NCI-H526 (cell line): ENCODE results near the gene ERV3-1.
"Not testable (repeated sequence)": the region's sequence is repeated elsewhere in the genome, so short reads cannot be mapped to it uniquely, and the experiment has no call there.

Experiments used
- DNase-seq, 2 experiments: peaks; one replicate each; lab custom pipeline; 2025; lab: John Stamatoyannopoulos, UW

The ERV3-1 gene, protein sequence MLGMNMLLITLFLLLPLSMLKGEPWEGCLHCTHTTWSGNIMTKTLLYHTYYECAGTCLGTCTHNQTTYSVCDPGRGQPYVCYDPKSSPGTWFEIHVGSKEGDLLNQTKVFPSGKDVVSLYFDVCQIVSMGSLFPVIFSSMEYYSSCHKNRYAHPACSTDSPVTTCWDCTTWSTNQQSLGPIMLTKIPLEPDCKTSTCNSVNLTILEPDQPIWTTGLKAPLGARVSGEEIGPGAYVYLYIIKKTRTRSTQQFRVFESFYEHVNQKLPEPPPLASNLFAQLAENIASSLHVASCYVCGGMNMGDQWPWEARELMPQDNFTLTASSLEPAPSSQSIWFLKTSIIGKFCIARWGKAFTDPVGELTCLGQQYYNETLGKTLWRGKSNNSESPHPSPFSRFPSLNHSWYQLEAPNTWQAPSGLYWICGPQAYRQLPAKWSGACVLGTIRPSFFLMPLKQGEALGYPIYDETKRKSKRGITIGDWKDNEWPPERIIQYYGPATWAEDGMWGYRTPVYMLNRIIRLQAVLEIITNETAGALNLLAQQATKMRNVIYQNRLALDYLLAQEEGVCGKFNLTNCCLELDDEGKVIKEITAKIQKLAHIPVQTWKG

DNA sequence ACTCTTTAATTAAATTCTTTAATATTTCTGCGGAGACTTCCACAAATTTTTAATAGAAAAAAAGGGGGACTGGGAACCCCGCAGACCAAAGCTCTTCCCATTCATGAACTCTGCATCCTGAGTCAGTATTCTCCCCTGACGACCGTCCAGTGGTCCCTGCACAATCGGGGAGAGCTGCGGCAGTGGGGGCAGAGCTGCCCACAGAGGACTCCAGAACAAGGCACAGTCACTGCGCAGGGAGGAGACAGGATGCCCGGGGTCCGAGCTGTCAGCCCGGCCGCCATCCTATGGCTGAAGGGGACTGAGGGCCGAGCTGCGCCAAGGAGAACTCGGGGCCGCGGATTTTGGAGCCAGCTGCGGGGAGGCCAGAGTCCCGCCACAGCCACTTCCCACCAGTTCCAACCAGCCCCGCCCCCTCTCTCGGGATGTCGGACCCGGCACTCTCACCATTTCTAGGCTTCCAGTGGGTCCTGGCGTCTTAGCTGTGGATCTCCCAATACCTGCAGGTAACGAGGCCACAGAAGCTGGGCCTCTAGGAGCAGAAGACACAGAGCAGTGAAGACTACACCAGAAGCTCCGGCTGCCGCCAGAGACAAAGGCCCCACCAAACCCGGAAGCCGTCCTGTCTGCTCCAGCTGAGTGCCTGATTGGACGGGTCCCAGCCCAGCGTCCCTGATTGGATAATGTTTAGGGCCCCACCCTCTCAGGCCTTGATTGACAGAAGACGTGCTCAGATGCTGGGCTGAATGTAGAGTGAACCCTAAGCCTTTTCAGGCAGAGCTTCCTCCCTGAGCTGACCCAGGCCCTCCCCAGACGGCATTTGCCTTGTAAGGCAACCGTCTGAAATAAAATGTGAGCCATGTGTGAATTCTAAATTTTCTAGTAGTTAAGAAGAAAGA is at the start of gene ERV3-1:
ERV3-1 (minus strand) TSS at position 594 of the 899 bp plus-strand sequence. CDS start 13,661 bp downstream, outside the sequence.
- peak; percentile 97 for DNase-seq

- not testable (repeated sequence) for DNase-seq
These were observed 49.3 kb upstream of the ERV3-1 start for GRCh38 chr7:65055786-65056185.

- DNase-seq, result not testable (repeated sequence)
These were observed 48.0 kb upstream of the ERV3-1 start for GRCh38 chr7:65054466-65054994.

DNA sequence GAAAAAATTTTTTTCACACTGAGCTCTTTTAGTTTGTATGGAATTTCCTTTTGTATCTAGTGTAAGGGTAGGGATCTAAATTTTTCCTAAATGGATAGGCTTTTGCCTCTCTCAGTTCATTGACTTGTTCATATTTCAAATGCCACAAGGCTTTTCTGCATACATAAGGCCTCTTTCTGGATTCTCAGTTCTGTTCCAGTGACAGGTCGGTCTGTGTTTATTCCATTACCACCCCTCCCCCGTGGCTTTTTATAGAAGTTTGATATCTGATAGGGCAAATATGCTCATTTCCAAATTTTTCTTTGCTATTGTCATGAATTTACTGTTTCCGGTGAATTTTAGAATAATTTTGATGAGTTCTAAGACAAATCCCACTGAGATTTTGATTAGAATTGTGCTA is 45.2 kb upstream of the ERV3-1 start:
- not testable (repeated sequence) for DNase-seq

DNA sequence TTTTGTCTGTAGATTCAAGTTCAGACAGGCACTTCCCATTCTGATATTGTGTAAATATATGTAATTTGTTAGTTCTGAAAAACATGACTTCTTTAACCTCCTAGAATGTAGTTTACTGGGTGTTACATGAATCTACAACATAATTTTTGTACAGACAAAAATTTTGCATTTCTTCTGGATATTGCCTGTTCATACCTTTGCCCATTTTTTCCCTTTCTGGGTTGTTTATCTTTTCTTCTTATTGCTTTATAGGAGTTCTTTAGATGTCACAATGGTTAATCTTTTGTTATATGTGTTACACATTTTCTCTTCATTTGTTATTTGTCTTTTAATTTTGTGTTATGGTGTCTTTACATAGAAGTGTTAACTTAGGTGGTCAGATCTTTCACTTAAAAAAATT is 44.7 kb upstream of the ERV3-1 start:
- DNase-seq, result not testable (repeated sequence)

GRCh38 chr7:65046329-65046728 is 39.8 kb upstream of the ERV3-1 start:
- not testable (repeated sequence) for DNase-seq

DNA sequence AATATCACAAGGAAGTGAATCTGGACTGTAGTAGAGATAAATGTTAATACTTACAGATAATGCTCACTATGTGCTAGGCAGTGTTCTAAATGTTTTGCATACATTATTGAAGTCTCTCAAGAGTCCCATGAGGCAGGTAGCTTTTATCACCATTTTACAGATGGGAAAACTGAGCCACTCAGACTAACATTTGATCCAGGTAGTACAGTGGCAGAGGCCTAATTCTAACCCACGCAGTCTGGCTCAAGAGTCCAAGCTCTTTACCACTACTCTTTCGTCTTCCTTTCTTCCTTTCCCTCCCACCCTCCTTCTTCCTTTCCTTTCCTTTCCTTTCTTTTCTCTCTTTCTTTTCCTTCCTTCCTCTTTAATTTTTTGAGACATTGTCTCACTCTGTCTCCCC is 39.1 kb upstream of the ERV3-1 start:
- not testable (repeated sequence) for DNase-seq

DNA sequence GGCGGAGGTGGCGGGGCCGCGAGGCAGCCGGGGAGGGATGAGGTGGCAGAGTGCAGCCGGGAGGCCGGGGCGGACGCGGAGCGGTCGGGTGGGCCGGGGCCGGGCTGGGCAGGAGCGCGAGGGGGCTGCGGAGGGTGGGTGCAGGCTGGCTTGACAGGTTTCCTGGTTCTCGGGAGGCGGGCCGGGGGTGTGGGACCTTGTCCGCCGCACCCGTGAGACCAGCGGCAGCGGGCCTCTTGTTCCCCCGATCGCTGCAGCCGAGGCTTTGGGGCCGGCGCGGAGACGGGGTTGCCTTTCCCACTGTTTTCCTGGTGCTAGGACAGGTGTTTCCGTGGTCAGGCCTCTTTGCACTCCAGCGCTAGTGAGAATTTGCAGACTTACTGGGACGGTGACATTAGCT is 32.3 kb upstream of the ERV3-1 start:
- DNase-seq, result peak; percentile 6 to 70

- DNase-seq, result peak; percentile 83 to 96
These were observed 31.5 kb upstream of the ERV3-1 start for GRCh38 chr7:65037740-65038688.

GRCh38 chr7:65036526-65036925 is 30.0 kb upstream of the ERV3-1 start:
- not testable (repeated sequence) for DNase-seq

DNA sequence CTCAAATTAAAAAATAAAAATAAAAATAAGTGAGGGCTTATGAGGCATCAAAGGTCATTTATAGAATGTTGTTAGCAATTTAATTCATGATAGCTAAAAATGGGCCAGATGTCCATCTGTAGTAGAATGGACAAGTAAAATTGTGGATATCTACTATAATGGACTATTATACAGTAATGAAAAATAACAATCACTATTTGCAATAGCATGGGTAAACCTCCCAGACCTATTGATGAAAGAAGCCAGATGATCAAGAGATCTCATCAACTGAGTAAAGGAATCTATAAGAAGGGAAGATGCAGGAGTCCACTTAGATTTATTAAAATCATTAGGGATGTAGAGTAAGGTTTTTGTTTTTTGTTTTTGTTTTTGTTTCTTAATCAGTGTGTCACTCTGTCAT is 29.0 kb upstream of the ERV3-1 start:
- not testable (repeated sequence) for DNase-seq

DNA sequence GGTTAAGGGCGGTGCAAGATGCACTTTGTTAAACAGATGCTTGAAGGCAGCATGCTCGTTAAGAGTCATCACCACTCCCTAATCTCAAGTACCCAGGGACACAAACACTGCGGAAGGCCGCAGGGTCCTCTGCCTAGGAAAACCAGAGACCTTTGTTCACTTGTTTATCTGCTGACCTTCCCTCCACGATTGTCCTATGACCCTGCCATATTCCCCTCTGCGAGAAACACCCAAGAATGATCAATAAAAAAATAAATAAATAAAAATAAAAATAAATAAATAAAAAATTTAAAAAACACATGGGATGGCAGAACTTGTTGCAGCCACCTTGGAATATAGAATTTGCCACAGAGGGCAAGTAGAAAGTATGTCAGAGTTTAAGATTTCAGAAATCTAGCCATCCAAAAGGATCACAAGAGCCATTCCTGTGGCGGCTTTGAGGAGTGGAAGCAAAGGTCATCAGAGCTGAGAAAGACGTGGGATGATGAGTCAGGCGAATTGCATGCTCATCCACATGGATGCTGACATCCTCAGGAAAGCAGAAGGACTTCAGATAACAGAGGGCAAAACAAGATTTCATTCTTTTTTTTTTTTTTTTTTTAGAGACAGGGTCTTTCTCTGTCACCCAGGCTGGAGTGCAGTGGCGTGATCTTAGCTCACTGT is 27.8 kb upstream of the ERV3-1 start:
- DNase-seq, result not testable (repeated sequence)

DNA sequence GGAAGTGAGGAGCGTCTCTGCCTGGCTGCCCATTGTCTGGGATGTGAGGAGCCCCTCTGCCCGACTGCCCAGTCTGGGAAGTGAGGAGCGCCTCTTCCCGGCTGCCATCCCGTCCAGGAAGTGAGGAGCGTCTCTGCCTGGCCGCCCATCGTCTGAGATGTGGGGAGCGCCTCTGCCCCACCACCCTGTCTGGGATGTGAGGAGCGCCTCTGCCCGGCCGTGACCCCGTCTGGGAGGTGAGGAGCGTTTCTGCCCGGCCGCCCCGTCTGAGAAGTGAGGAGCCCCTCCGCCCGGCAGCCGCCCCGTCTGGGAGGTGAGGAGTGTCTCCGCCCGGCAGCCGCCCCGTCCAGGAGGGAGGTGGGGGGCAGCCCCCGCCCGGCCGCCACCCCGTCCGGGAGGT is 26.9 kb upstream of the ERV3-1 start:
- not testable (repeated sequence) for DNase-seq

DNA sequence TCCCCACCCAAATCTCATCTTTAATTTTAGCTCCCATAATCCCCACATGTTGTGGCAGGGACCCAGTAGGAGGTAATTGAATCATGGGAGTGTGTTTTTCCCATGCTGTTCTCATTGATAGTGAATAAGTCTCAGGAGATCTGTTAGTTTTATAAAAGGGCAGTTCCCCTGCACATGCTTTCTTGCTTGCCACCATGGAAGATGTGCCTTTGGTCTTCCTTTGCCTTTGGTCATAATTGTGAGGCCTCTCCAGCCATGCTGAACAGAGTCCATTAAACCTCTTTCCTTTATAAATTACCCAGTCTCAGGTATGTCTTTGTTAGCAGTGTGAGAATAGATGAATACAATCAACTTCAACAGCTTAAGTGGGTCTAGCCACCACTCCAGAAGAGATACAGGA is 18.5 kb upstream of the ERV3-1 start:
- DNase-seq, result not testable (repeated sequence)

- DNase-seq, result not testable (repeated sequence)
These were observed 14.5 kb upstream of the ERV3-1 start for GRCh38 chr7:65020978-65021377.

DNA sequence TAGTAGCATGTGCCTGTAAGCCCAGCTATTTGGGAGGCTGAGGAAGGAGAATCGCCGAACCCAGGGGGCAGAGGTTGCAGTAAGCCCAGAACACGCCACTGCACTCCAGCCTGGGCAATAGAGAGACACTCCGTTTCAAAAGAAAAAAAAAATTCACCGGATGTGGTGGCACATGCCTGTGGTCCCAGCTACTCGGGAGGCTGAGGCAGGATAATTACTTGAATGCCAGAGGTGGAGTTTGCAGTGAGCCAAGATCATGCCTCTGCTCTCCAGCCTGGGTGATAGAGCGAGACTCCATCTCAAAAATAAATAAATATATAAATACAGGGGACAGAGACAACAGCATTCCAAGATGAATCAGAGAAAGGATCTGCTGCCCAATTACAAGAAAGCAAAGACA is 3.4 kb upstream of the ERV3-1 start:
- DNase-seq, result not testable (repeated sequence)

GRCh38 chr7:65009394-65009793 is 2.9 kb upstream of the ERV3-1 start:
- not testable (repeated sequence) for DNase-seq

GRCh38 chr7:65007036-65007435 is 549 bp upstream of the ERV3-1 start:
- DNase-seq, result not testable (repeated sequence)

DNA sequence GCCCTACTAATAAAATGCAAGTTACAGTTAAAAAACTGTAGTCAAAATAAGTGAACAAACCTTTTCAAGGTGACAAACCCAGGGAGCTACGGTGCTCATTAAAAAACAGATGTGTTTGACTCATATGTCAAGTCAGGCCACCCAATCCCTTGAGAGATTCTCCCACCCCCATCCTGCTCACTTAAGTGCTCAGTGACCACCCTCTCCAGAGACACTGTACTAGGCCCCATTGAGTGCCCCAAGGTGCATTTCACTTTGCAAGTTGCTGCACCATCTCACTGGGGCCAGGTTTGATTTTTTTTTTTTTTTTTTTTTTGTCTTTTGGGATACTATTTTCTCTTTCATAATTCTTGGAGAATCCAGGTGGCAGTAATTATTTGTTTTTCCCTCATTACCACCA is 1.9 kb downstream of the ERV3-1 start:
- no peak for DNase-seq

- no peak for DNase-seq
These were observed 3.4 kb downstream of the ERV3-1 start for GRCh38 chr7:65002972-65003585.
